Activated CD8-positive, alpha-beta T cell treated with anti-CD3 and anti-CD28 coated beads, Interleukin-2, amount 10 ng/mL, durations not matched to agents 7 days and 5 days (primary cell): ENCODE data around the gene DCTPP1. TPM values are rescaled to one million over a fixed set of nuclear protein-coding genes. Genes with fewer than 3 reads are reported as not detected.
A peak's percentile ranks its signal among the peaks of the same experiment; 100 is the strongest.
"Not testable (repeated sequence)": the region's sequence is repeated elsewhere in the genome, so short reads cannot be mapped to it uniquely, and the experiment has no call there.

ENCODE experiments used
- ATAC-seq: fragments of 150-1000 bp; cut with Tn5 transposase; one replicate; pipeline ENCODE4 v1.10.0; 2021; ENCODE audit warnings: moderate library complexity
- CTCF ChIA-PET: fragments of 350-600 bp; sonication (Branson Sonifier 250); formaldehyde crosslinking; loops from one replicate; lab custom pipeline; 2021; ENCODE audit warnings: antibody characterized with exemption; lab: Charles Lee
- POLR2A ChIA-PET: fragments of 350-600 bp; sonication (Branson Sonifier 250); formaldehyde crosslinking; loops from one replicate; lab custom pipeline; 2021; ENCODE audit warnings: antibody characterized with exemption; lab: Charles Lee
- DNase-seq: peaks from one replicate; pipeline ENCODE4 v3.0.0-alpha.2; 2020
- H3K27ac Mint-ChIP-seq: one replicate; pipeline ENCODE4 v1.8.0; 2021; ENCODE audit warnings: mild to moderate bottlenecking, mixed read lengths
- H3K27me3 Mint-ChIP-seq: one replicate; pipeline ENCODE4 v1.8.0; 2021; ENCODE audit warnings: low read depth, mixed read lengths
- H3K36me3 Mint-ChIP-seq: one replicate; pipeline ENCODE4 v1.8.0; 2021; ENCODE audit warnings: low read depth, mixed read lengths
- H3K4me1 Mint-ChIP-seq: one replicate; pipeline ENCODE4 v1.8.0; 2021; ENCODE audit warnings: low read depth, mixed read lengths
- H3K4me3 Mint-ChIP-seq: one replicate; pipeline ENCODE4 v1.8.0; 2021; ENCODE audit warnings: mild to moderate bottlenecking, mixed read lengths
- H3K9me3 Mint-ChIP-seq: one replicate; pipeline ENCODE4 v1.8.0; 2022; ENCODE audit warnings: mixed read lengths; ENCODE audit not compliant: insufficient read depth
- total RNA-seq, 2 experiments: library from RNA; stranded (reverse); gene quantifications; one replicate each; pipeline ENCODE4 v1.2.3, GENCODE V29; 2021

DCTPP1 gene
- total RNA-seq, 2 experiments from 2014 or later = 87.3 to 92.8 TPM

DNA sequence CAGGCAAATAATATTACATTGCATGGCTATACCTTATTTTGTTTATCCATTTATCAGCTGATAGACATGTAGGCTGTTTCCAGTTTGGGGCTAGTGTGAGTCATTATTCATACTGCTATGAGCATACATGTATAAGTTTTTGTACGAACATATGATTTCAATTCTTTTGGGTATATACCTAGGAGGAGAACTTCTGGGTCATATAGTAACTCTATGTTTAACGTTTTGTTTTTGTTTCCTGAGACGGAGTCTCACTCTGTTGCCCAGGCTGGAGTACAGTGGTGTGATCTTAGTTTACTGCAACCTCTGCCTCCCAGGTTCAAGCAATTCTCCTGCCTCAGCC lies 40.3 kb upstream of the DCTPP1 start:
- H3K4me1 Mint-ChIP-seq = peaks cover 56% of the 10 kb centered on the region
- ATAC-seq (no peak), DNase-seq (no peak)
- no peaks in the 10 kb centered on the region for H3K9me3 Mint-ChIP-seq
- ChIA-PET POLR2A (interaction anchor here (0.8 to 7.7 kb wide), 3 partner anchors 13 to 41 kb away, joined by 3 to 206 read pairs (median 27); partner anchors contain the start of gene DCTPP1), CTCF (interaction anchor here (1.5 to 10.5 kb wide), 4 partner anchors 12 to 188 kb away, joined by 3 to 139 read pairs (median 54); partner anchors contain the start of genes DCTPP1, FBRS and SEPHS2)
- peaks cover 24% of the 10 kb centered on the region for H3K36me3 Mint-ChIP-seq
- peak overlapping the region; percentile 96 for H3K27ac Mint-ChIP-seq
- H3K4me3 Mint-ChIP-seq = peak overlapping the region; percentile 15
- no peaks in the 10 kb centered on the region for H3K27me3 Mint-ChIP-seq

GRCh38 chr16:30464078-30464477 lies 34.2 kb upstream of the DCTPP1 start:
- Mint-ChIP-seq H3K9me3 (no peaks in the 10 kb centered on the region), H3K27ac (no peak overlapping the region), H3K27me3 (no peaks in the 10 kb centered on the region), H3K36me3 (peaks cover 5% of the 10 kb centered on the region), H3K4me1 (peaks cover 55% of the 10 kb centered on the region), H3K4me3 (no peak overlapping the region)
- ATAC-seq (no peak), DNase-seq (no peak)
- ChIA-PET POLR2A (interaction anchor here (0.6 kb wide), 1 partner anchor 34 kb away, joined by 5 read pairs; no protein-coding TSS in a partner anchor), CTCF (interaction anchor here (0.8 to 1.0 kb wide), 2 partner anchors 13 to 34 kb away, joined by 3 to 4 read pairs; partner anchors contain the start of gene DCTPP1)

DNA sequence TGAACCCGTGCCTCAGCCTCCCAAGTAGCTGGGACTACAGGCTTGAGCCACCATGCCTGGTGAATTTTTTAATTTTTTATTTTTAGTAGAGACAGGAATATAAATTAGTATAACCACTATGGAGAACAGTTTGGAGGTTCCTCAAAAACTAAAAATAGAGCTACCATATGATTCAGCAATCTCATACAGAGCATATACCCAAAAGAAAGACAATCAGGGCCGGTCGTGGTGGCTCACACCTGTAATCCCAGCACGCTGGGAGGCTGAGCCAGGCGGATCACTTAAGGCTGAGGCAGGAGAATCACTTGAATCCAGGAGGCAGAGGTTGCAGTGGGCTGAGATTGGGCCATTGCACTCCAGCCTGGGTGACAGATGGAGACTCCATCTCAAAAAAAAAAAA lies 31.6 kb upstream of the DCTPP1 start:
- H3K27me3 Mint-ChIP-seq, H3K9me3 Mint-ChIP-seq, H3K36me3 Mint-ChIP-seq, H3K4me3 Mint-ChIP-seq, DNase-seq, ATAC-seq: not testable (repeated sequence)
- ChIA-PET CTCF (interaction anchor here (1.3 to 7.0 kb wide), 4 partner anchors 9 to 32 kb away, joined by 5 to 95 read pairs (median 9); partner anchors contain the start of genes DCTPP1 and ITGAL), POLR2A (interaction anchor here (2.3 to 9.2 kb wide), 2 partner anchors 9 to 19 kb away, joined by 5 to 206 read pairs; partner anchors contain the start of gene ITGAL)
- Mint-ChIP-seq H3K4me1 (peaks cover 72% of the 10 kb centered on the region), H3K27ac (peak overlapping the region; percentile 39)

DNA sequence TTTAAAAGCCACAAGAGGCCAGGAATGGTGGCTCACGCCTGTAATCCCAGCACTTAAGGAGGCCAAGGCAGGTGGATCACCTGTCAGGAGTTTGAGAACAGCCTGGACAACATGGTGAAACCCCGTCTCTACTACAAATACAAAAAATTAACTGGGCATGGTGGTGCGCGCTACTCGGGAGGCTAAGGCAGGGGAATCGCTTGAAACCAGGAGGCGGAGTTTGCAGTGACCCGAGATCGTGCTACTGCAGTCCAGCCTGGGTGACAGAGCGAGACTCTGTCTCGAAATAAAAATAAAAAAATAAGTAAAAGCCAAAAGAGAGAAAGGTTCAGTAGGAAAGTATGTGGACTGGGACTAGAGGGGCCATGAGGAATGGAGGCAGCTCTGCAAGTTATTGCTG lies 29.6 kb upstream of the DCTPP1 start:
- DNase-seq = no peak
- peak overlapping the region; percentile 98 for H3K27ac Mint-ChIP-seq
- H3K9me3 Mint-ChIP-seq = no peaks in the 10 kb centered on the region
- peak overlapping the region; percentile 71 for H3K4me3 Mint-ChIP-seq
- POLR2A ChIA-PET = interaction anchor here (0.7 to 9.2 kb wide), 13 partner anchors 10 to 102 kb away, joined by 3 to 206 read pairs (median 6); partner anchors contain the start of genes DCTPP1, ITGAL, SEPHS2 and SEPTIN1
- no peaks in the 10 kb centered on the region for H3K27me3 Mint-ChIP-seq
- peaks cover 8% of the 10 kb centered on the region for H3K36me3 Mint-ChIP-seq
- CTCF ChIA-PET = interaction anchor here (1.3 to 7.0 kb wide), 7 partner anchors 11 to 77 kb away, joined by 4 to 95 read pairs (median 21); partner anchors contain the start of genes DCTPP1, ITGAL and SEPHS2
- no peak for ATAC-seq
- peaks cover 70% of the 10 kb centered on the region for H3K4me1 Mint-ChIP-seq

DNA sequence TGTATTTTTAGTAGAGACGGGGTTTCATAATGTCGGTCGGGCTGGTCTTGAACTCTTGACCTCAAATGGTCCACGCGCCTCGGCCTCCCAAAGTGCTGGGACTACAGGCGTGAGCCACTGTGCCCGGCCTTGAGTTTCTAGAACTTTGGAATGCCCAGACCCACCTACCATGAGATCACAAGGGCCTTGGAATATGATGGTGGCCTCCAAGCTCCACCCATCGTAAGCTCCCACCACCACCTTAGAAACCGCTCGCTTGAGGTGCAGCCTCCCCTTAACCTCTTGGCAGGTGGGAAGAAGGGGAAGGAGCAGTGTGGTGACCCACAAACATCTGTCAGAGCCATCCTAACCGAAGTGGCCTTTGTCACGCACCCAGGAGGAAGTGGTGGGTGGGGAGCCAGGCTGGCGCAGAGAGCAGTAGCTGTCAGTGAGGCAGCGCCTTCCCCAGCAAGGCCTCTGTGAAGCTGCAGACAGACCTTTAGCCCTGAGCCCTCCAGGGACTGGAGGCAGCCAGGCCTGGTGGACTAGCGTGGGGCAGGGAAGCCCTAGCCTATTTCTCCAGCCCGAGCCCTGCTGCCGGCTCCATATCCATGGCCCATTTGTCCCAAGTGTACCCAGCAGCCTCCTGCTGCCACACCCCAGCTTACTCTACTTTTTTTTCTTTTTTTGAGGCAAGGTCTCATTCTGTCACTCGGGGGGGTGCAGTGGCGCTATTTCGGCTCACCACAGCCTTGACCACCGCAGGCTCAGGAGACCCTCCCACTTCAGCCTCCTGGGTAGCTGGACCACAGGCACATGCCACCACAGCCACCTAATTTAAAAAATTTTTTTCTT lies 28.9 kb upstream of the DCTPP1 start:
- peak; percentile 95 for DNase-seq
- ChIA-PET POLR2A (interaction anchor here (0.5 to 9.2 kb wide), 14 partner anchors 9 to 102 kb away, joined by 3 to 206 read pairs (median 6); partner anchors contain the start of genes DCTPP1, ITGAL, SEPHS2 and SEPTIN1), CTCF (interaction anchor here (1.3 to 7.0 kb wide), 8 partner anchors 11 to 77 kb away, joined by 3 to 95 read pairs (median 16); partner anchors contain the start of genes DCTPP1, ITGAL, SEPHS2 and ZNF747)
- no peaks in the 10 kb centered on the region for H3K9me3 Mint-ChIP-seq
- no peaks in the 10 kb centered on the region for H3K27me3 Mint-ChIP-seq
- H3K27ac Mint-ChIP-seq = peak overlapping the region; percentile 98
- peak overlapping the region; percentile 71 for H3K4me3 Mint-ChIP-seq
- H3K36me3 Mint-ChIP-seq = peaks cover 8% of the 10 kb centered on the region
- H3K4me1 Mint-ChIP-seq = peaks cover 74% of the 10 kb centered on the region
- ATAC-seq = peak; percentile 97

GRCh38 chr16:30457743-30458560 lies 28.1 kb upstream of the DCTPP1 start:
- Mint-ChIP-seq H3K4me3 (peak overlapping the region; percentile 71), H3K27ac (peak overlapping the region; percentile 98), H3K4me1 (peaks cover 72% of the 10 kb centered on the region), H3K27me3 (no peaks in the 10 kb centered on the region), H3K36me3 (peaks cover 8% of the 10 kb centered on the region), H3K9me3 (no peaks in the 10 kb centered on the region)
- CTCF ChIA-PET = interaction anchor here (0.9 to 7.0 kb wide), 10 partner anchors 10 to 99 kb away, joined by 3 to 95 read pairs (median 8); partner anchors contain the start of genes DCTPP1, ITGAL, SEPHS2 and ZNF747
- DNase-seq (no peak), ATAC-seq (no peak)
- POLR2A ChIA-PET = interaction anchor here (0.5 to 9.2 kb wide), 14 partner anchors 8 to 103 kb away, joined by 3 to 206 read pairs (median 6); partner anchors contain the start of genes DCTPP1, ITGAL, SEPHS2 and SEPTIN1

- Mint-ChIP-seq H3K27me3 (no peaks in the 10 kb centered on the region), H3K36me3 (peaks cover 8% of the 10 kb centered on the region), H3K4me3 (no peak overlapping the region), H3K9me3 (no peaks in the 10 kb centered on the region), H3K4me1 (peaks cover 74% of the 10 kb centered on the region), H3K27ac (peak overlapping the region; percentile 18)
- DNase-seq = no peak
- ATAC-seq = no peak
- ChIA-PET CTCF (interaction anchor here (0.8 to 7.0 kb wide), 11 partner anchors 9 to 159 kb away, joined by 3 to 95 read pairs (median 4); partner anchors contain the start of genes DCTPP1, ITGAL and SEPHS2), POLR2A (interaction anchor here (0.6 to 9.2 kb wide), 6 partner anchors 7 to 101 kb away, joined by 3 to 206 read pairs (median 12); partner anchors contain the start of genes DCTPP1, ITGAL, SEPHS2 and ZNF764)
Measured at GRCh38 chr16:30457256-30457655, 27.4 kb upstream of the DCTPP1 start.

DNA sequence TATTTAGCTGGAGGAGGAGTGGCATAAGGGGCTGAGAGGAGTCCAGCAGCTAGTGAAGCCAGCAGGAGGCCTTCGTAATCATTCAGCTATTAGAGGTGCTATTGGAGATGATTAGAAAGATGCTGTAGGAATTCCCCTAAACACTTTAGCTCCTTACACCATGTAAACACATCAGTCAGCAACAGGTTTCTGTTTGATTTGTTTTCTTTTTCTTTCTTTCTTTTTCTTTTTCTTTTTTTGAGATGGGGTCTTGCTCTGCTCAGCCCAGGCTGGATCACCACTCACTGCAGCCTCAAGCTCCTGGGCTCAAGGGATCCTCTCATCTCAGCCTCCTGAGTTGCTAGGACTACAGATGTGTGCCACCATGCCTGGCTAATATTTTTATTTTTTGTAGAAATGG lies 26.5 kb upstream of the DCTPP1 start:
- no peak for DNase-seq
- Mint-ChIP-seq H3K27me3 (no peaks in the 10 kb centered on the region), H3K4me3 (no peak overlapping the region), H3K9me3 (no peaks in the 10 kb centered on the region), H3K36me3 (peaks cover 3% of the 10 kb centered on the region), H3K27ac (no peak overlapping the region), H3K4me1 (peaks cover 67% of the 10 kb centered on the region)
- ChIA-PET CTCF (interaction anchor here (0.8 to 7.0 kb wide), 9 partner anchors 8 to 159 kb away, joined by 3 to 95 read pairs (median 4); partner anchors contain the start of genes DCTPP1, ITGAL and SEPHS2), POLR2A (interaction anchor here (1.4 to 9.2 kb wide), 4 partner anchors 11 to 102 kb away, joined by 5 to 206 read pairs (median 13); partner anchors contain the start of genes ITGAL, SEPHS2 and ZNF764)
- ATAC-seq = no peak

GRCh38 chr16:30452709-30453580 lies 23.1 kb upstream of the DCTPP1 start:
- ChIA-PET CTCF (interaction anchor here (0.6 to 1.3 kb wide), 4 partner anchors 17 to 23 kb away, joined by 3 to 5 read pairs (median 4); partner anchors contain the start of gene DCTPP1), POLR2A (interaction anchor here (9.2 kb wide), 1 partner anchor 18 kb away, joined by 206 read pairs; the partner anchor contains the start of gene ITGAL)
- not testable (repeated sequence) for H3K27me3 Mint-ChIP-seq, ATAC-seq, H3K36me3 Mint-ChIP-seq, H3K9me3 Mint-ChIP-seq, DNase-seq, H3K4me3 Mint-ChIP-seq
- peak overlapping the region; percentile 18 for H3K27ac Mint-ChIP-seq
- peaks cover 61% of the 10 kb centered on the region for H3K4me1 Mint-ChIP-seq

- Mint-ChIP-seq H3K4me1 (peaks cover 57% of the 10 kb centered on the region), H3K9me3 (no peaks in the 10 kb centered on the region), H3K36me3 (peaks cover 11% of the 10 kb centered on the region), H3K27me3 (no peaks in the 10 kb centered on the region), H3K27ac (no peak overlapping the region), H3K4me3 (no peak overlapping the region)
- ATAC-seq = no peak
- ChIA-PET POLR2A (interaction anchor here (0.7 to 3.8 kb wide), 6 partner anchors 10 to 39 kb away, joined by 4 to 20 read pairs (median 5); partner anchors contain the start of gene ITGAL), CTCF (interaction anchor here (0.7 to 8.3 kb wide), 20 partner anchors 8 to 180 kb away, joined by 3 to 139 read pairs (median 7); partner anchors contain the start of genes DCTPP1, ITGAL and ZNF747)
- no peak for DNase-seq
Measured at GRCh38 chr16:30449116-30449435, 19.2 kb upstream of the DCTPP1 start.
